GM12878 (cell line): ENCODE data around the gene MROH8.

Experiments
- ATF3 ChIP-seq: IDR thresholded peaks from 2 replicates; pipeline ENCODE4 v1.6.1; 2011; ENCODE audit warnings: low read depth, mild to moderate bottlenecking, low read length, moderate library complexity, borderline replicate concordance; ENCODE audit errors: extremely low read depth
- CBFB ChIP-seq: IDR thresholded peaks from 2 replicates; pipeline ENCODE4 v1.6.1; 2016; ENCODE audit warnings: antibody characterized with exemption, low read depth
- CEBPB ChIP-seq, 2 experiments: fragments of 150-350 bp in 1 of 2; IDR thresholded peaks; 2 replicates each; pipeline ENCODE4 v1.6.1; 2012 to 2014; ENCODE audit warnings: low read depth in 2 of 2, low read length in 2 of 2, borderline replicate concordance in 1 of 2, inconsistent platforms in 1 of 2
- CTCF ChIP-seq, 3 experiments: IDR thresholded peaks in 2 of 3; conservative IDR thresholded peaks in 1 of 3; 2 replicates each; pipeline ENCODE4 v1.5.1; 2011; ENCODE audit warnings: low read depth in 3 of 3, low read length in 3 of 3, mild to moderate bottlenecking in 3 of 3, control low read depth in 2 of 3, moderate library complexity in 2 of 3, inconsistent platforms in 1 of 3, mixed read lengths in 1 of 3; ENCODE audit not compliant: control insufficient read depth in 2 of 3, insufficient read depth in 1 of 3; ENCODE audit errors: extremely low read depth in 1 of 3
- E2F8 ChIP-seq: fragments of 450-650 bp; IDR thresholded peaks from 2 replicates; pipeline ENCODE4 v1.6.1; 2018; ENCODE audit warnings: mild to moderate bottlenecking, low read depth, moderate library complexity; ENCODE audit not compliant: partially characterized antibody
- HCFC1 ChIP-seq: fragments of 150-350 bp; IDR thresholded peaks from 2 replicates; pipeline ENCODE4 v1.6.1; 2014; ENCODE audit warnings: low read length
- JUNB ChIP-seq: IDR thresholded peaks from 2 replicates; pipeline ENCODE4 v1.6.1; 2016; ENCODE audit warnings: antibody characterized with exemption, mild to moderate bottlenecking
- JUND ChIP-seq: IDR thresholded peaks from 2 replicates; pipeline ENCODE4 v1.6.1; 2012; ENCODE audit warnings: low read depth, mild to moderate bottlenecking, low read length, improper control_type of control experiment, moderate library complexity
- MAX ChIP-seq: IDR thresholded peaks from 2 replicates; pipeline ENCODE4 v1.6.1; 2012; ENCODE audit warnings: low read depth, low read length, improper control_type of control experiment
- REST ChIP-seq: IDR thresholded peaks from 2 replicates; pipeline ENCODE4 v1.6.1; 2012; ENCODE audit warnings: mild to moderate bottlenecking, low read depth, low read length
- SREBF2 ChIP-seq: IDR thresholded peaks from 2 replicates; pipeline ENCODE4 v1.6.1; 2012; ENCODE audit warnings: mild to moderate bottlenecking, low read length
- STAT1 ChIP-seq: fragments of 450-650 bp; conservative IDR thresholded peaks from 2 replicates; pipeline ENCODE4 v1.6.1; 2014; ENCODE audit warnings: antibody characterized with exemption, mild to moderate bottlenecking
- ZZZ3 ChIP-seq: IDR thresholded peaks from 2 replicates; pipeline ENCODE4 v1.6.1; 2011; ENCODE audit warnings: low read depth; ENCODE audit not compliant: control insufficient read depth, insufficient read length

GRCh38 chr20:37178839-37179682 lies at the start of gene MROH8, which contains the start of gene RPN2:
- TF ChIP-seq JUNB = no peak
- TF ChIP-seq ATF3 = no peak
- peak; percentile 99 for TF ChIP-seq JUND
- peak; percentile 46; the same call in 1 of the 2 replicates for TF ChIP-seq MAX
- peak; percentile 83; the same call in 1 of the 2 replicates for TF ChIP-seq STAT1
- peak; percentile 64; the same call in 1 of the 2 replicates for TF ChIP-seq CBFB
- TF ChIP-seq CEBPB (IDR thresholded peaks at IDR 0.05; ENCODE audit: borderline replicate concordance in 1 of 2, low read depth in 2 of 2, low read length in 2 of 2) = no peak
- no peak for TF ChIP-seq SREBF2
- peak; percentile 33 for TF ChIP-seq HCFC1
- no peak for TF ChIP-seq REST
- TF ChIP-seq CTCF (IDR thresholded peaks at IDR 0.05 in 2 of 3, conservative IDR thresholded peaks at IDR 0.05 in 1 of 3; ENCODE audit: control insufficient read depth in 2 of 3, extremely low read depth in 1 of 3, insufficient read depth in 1 of 3, low read depth in 3 of 3, low read length in 3 of 3) = no peak
- no peak for TF ChIP-seq ZZZ3
- no peak for TF ChIP-seq E2F8
